GM18951 (cell line): ENCODE results near the gene ORC4.

Source experiments
- POLR2A ChIP-seq: IDR thresholded peaks from 4 replicates; pipeline ENCODE4 v1.6.1; 2011; ENCODE audit warnings: mild to moderate bottlenecking; ENCODE audit not compliant: insufficient read length, insufficient read depth; ENCODE audit errors: extremely low read depth
- in situ Hi-C: fragments of 300-500 bp; cut with MboI; formaldehyde crosslinking; loops from one replicate; pipeline ENCODE4 v1.12.0; 2022; ENCODE audit warnings: low sequenced_read_pairs, mixed read lengths, inconsistent platforms; ENCODE audit not compliant: unreplicated experiment

Gene ORC4

DNA sequence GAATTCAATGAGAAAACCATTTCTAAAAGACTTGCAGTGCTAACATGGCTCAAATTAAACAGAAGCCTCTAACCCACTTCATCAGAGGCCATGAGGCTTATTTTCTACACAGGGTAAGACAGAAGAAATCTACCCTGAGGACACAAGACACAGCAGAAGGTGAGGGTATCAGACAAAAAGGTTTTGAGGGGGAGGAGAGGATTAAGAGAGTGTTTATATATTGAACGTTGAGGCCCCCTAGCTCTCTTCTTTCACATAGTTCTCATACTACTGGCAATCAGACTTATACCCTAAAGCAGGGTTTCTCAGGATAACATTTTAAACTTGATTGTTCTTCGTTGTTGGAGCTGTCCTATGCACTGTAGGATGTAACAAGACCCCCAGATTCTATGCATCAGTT is 21.4 kb downstream of the ORC4 start:
- in situ Hi-C loops = loop anchor here (10.0 to 25.0 kb wide), 3 partner anchors 516 to 988 kb away; no protein-coding TSS in a partner anchor
- no peak for TF ChIP-seq POLR2A

DNA sequence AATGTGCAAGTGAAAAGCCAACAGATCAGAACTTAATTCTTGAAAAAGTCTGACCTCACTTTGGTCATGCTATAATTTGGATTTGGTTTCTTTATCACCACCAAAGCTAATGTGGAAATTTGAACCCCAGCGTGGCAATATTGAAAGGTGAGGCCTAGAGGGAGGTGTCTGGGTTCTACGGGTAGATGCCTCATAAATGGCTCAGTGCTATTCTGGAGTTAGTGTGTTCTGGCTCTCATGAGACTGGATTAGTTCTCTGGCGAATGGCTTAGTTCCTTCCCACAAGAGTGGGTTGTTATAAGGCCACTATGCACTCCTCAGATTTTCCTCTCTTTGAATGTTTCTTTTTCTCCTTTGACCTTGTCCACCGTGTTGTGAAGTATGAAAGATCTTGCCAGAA is 22.3 kb downstream of the ORC4 start:
- TF ChIP-seq POLR2A = no peak
- in situ Hi-C loops = loop anchor here (10.0 to 25.0 kb wide), 3 partner anchors 517 to 989 kb away; no protein-coding TSS in a partner anchor

DNA sequence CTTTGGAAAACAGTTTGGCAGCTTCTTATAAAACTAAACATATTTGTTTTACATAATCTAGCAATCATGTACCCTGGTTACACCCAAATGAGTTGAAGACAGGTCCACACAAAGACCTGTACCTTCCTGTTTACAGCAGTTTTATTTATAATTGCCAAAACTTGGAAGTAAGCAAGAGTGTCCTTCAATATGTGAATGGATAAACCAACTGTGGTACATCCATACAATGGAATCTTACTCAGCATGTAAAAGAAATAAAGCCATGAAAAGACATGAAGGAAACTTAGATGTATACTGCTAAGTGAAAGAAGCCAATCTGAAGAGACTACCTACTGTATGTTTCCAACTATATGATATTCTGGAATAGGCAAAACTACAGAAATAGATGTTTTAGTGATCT is 23.7 kb downstream of the ORC4 start:
- in situ Hi-C loops = loop anchor here (10.0 to 25.0 kb wide), 3 partner anchors 518 to 990 kb away; no protein-coding TSS in a partner anchor
- no peak for TF ChIP-seq POLR2A

DNA sequence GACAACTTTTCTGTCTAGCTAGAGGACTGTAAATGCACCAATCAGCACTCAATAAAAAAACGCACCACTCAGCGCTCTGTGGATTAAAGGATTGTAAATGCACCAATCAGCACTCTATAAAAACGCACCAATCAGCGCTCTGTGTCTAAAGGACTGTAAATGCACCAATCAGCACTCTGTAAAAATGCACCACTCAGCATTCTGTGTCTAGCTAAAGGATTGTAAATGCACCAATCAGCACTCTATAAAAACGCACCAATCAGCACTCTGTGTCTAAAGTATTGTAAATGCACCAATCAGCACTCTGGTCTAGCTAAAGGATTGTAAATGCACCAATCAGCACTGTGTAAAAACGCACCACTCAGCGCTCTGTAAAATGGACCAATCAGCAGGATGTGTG is 25.6 kb downstream of the ORC4 start:
- in situ Hi-C loops = loop anchor here (10.0 to 25.0 kb wide), 3 partner anchors 520 to 992 kb away; no protein-coding TSS in a partner anchor

DNA sequence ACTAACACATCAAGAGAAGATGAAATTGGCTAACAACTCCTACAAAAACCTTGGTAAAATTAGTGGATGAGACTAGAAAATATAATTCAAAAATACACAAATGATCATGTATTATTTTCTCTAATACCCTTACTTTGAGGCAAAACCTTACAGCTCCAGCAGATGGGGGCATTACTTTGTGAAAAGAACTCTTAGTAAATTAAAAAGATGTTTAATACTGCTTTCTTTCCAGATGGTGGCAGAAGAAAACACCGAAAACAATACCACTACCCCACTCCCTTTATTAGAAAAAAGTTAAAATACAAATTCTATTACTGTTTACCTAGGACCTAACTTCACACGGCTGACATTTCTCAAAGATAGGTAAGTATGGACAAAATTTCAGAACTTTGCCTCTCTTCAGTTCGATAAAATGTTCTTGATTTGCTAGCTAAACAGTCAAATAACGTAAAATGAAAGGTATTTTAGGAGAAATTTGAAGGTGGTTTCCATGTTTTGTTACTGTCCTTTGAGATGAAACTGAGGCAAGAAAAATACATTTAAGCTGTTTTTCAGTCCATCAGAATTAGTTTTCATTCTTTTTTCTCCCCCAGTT is 30.6 kb downstream of the ORC4 start:
- no peak for TF ChIP-seq POLR2A
- in situ Hi-C loops = loop anchor here (10.0 to 25.0 kb wide), 3 partner anchors 525 to 997 kb away; no protein-coding TSS in a partner anchor

DNA sequence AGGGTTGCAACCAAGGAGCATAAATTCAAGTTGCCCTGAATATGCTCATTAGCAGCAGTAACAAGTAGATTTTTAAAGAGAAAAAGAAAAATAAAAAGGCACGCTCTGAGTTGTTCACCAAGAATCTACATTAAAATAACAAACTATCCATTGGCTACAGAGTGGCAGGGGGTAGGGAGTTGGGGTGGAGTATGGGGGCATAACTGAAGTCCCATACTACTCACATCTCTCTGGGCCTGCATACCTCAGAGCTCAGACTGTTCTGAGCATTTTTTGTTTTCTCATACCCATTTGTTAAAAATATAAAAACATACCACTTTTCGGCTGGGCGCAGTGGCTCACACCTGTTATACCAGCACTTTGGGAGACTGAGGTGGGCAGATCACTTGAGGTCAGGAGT is 31.4 kb downstream of the ORC4 start:
- in situ Hi-C loops = loop anchor here (25.0 kb wide), 1 partner anchor 998 kb away; no protein-coding TSS in a partner anchor
- TF ChIP-seq POLR2A = no peak

DNA sequence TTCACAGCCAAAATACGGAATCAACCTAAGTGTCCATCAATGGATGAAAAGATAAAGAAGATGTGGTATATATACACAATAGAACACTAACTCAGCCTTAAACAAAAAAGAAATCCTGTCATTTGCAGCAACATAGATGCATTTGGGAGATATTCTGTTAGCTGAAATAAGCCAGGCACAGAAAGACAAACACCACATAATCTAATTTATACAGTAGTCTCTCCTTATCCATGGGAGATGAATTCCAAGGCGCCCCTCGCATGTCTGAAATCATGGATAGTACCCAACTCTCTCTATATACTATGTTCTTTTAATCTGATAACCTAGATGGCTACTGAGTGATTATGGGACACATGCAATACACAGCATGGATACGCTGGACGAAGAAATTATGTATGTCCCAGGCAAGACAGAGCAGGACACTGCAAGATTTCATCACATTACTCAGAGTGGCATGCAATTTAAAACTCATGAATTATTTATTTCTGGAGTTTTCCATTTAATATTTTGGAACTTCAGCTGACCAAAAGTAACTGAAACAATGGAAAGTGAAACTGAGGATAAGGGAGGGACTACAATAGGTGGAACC is 39.5 kb downstream of the ORC4 start:
- no peak for TF ChIP-seq POLR2A
- in situ Hi-C loops = loop anchor here (25.0 kb wide), 1 partner anchor 1006 kb away; no protein-coding TSS in a partner anchor

DNA sequence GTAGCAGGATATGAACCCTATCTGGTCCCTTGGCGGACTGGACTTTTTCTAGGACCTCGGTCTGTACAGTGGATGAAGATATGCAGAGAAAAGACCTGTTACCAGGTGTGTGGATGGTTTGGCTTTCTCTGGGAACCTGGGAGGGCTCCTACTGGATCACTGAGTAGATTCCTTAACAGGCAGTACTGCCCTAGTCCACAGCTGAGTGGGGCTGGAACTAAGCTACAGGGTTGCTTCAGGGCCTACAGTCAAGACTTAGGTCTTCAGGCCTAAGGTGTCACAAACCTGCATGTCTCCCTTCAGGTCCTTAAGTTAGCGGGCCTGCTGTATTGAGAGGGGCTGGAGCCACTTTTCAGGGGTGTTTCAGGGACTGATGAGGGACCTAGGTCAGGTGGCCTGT is 42.9 kb downstream of the ORC4 start:
- in situ Hi-C loops = loop anchor here (25.0 kb wide), 1 partner anchor 1010 kb away; no protein-coding TSS in a partner anchor
- no peak for TF ChIP-seq POLR2A

DNA sequence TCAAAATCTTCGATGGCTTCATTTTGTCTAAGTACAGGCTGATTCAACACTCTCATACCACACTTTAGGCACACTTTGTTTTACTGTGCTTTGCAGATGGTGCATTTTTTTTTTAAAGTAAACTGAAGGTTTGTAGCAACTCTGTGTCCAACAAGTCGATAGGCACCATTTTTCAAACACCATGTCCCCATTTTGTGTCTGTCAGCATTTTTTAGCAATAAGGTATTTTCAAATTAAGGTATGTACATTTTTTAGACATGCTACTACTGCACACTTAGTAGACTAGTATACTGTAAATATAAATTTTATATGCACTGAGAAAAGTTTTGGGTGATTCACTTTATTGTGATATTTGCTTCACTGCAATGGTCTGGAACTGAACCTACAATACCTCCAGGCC is 44.4 kb downstream of the ORC4 start:
- no peak for TF ChIP-seq POLR2A
- in situ Hi-C loops = loop anchor here (25.0 kb wide), 1 partner anchor 1011 kb away; no protein-coding TSS in a partner anchor

DNA sequence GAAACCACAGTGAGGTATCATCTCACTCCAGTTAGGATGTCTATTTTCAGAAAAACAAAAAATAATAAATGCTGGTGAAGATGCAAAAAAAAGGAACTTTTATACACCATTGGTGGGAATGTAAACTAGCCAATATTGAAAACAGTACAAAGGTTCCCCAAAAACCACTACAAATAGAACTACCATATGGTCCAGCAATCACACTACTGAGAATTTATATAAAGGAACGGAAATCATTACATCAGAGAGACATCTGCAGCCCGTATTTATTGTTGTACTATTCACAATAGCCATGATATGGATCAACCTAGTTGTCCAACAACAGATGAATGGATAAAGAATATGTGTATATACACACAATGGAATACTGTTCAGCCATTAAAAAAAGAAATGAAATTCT is 52.0 kb downstream of the ORC4 start:
- in situ Hi-C loops = loop anchor here (25.0 kb wide), 1 partner anchor 1594 kb away; no protein-coding TSS in a partner anchor
- no peak for TF ChIP-seq POLR2A

DNA sequence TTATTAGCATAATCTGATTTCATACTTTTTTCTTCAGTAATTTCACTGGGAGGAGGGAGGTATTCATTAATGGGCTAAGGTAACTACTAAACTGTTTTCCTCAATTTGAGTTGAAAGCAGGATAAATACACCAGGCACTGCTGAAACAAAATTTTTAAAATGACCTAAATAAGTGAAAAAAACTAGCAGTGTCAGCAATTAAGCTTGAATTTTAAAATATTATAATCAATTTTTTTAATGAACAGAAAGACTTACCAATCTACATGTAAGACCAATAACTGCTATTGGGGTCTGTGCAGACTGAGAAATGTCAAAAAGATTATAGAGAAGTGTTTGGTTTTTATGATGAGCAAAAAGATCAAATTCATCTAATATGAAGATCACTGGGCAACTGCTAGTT is 68.4 kb downstream of the ORC4 start:
- in situ Hi-C loops = loop anchor here (25.0 kb wide), 1 partner anchor 1610 kb away; no protein-coding TSS in a partner anchor

DNA sequence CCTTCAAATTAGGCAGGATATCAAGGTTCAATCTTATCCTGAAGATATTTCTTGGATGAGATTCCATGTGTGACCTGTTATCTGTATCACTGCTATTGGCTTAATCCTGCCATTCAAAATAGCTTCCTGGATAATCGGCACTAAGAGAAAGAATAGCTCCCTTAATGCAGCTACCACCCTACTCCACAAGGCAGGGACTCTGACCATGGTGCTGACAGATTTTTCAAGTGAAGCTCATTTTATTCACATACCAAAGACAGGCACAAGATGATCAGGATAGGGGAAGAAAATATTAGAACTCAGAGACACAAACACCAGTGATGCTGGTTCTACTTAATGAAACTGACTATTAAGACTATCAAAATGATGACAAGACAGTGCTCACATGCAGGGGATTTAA is 74.9 kb downstream of the ORC4 start:
- TF ChIP-seq POLR2A = no peak
- in situ Hi-C loops = no loop called here

More for the DNA sequence above, 68.4 kb downstream of the ORC4 start:
- TF ChIP-seq POLR2A = no peak

DNA sequence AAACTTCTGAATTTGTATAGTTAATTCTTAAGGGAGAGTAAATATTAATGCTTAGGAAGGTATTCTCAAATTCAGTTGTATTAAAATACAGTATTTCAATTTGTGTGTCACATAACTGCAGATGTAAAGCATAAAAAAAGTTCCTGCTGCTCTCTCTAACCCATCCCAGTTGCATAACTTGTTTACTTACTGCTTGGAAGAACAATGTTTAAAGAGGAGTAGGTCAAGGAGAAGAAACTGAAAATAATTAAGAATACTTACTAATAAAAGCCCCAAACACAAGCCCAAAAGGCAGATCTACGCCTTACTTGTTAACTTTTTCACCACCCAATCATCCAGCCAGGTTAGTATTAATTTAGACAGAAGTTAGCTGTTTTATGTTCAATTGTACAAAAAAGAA is 81.2 kb downstream of the ORC4 start:
- in situ Hi-C loops = no loop called here
- TF ChIP-seq POLR2A = no peak

DNA sequence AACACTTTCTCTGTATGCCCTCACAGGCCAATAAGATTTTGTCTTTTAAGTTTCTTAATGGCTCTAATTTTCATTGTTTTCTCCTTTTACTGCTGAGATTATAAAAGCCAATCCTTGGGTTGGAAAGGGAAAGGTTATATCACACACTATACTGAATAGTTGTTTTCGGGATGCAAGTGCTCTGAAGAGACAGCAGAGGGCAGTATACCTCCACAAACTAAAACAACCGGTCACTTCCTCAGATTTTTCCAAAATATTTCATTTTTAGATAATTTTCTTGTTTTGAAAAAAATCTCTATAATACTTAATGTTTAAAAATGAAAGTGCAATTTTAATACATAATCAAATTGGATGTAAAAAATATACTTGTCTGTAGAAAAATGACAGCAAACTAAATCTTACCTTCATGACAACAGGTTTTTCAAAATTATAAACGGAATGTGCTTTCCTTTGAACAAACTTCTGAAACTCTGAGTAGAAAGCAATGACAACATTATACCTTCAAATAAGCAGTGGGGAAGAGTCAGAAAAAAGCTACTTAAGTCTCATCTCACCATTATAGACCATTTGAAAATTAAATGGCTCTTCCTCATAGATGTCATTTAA is 82.7 kb downstream of the ORC4 start:
- TF ChIP-seq POLR2A = no peak
- in situ Hi-C loops = no loop called here
